CD4-positive, alpha-beta T cell (primary cell): ENCODE results near the gene FHL5. TPM values are rescaled to one million over a fixed set of nuclear protein-coding genes. Genes with fewer than 3 reads are reported as not detected.

Source experiments
- ATAC-seq: fragments of 200-7000 bp; cut with Tn5 transposase; one replicate; pipeline ENCODE4 v1.10.0; 2022; ENCODE audit warnings: mild to moderate bottlenecking; ENCODE audit not compliant: poor library complexity
- CTCF ChIA-PET: fragments of 350-600 bp; sonication (Branson Sonifier 250); formaldehyde crosslinking; loops from one replicate; lab custom pipeline; 2021; ENCODE audit warnings: antibody characterized with exemption, inconsistent platforms; lab: Charles Lee
- POLR2A ChIA-PET: fragments of 350-600 bp; sonication (Branson Sonifier 250); formaldehyde crosslinking; loops from one replicate; lab custom pipeline; 2021; ENCODE audit warnings: antibody characterized with exemption, inconsistent platforms; lab: Charles Lee
- DNase-seq, 14 experiments: peaks; one replicate each; pipeline ENCODE4 v3.0.0-alpha.2; 2013 to 2020; ENCODE audit warnings: mixed read lengths in 2 of 14
- H3K27ac ChIP-seq, 2 donors: one replicate each; pipeline versions ENCODE4 v1.5.1 to v1.7.0; 2013; ENCODE audit warnings: low read length in 2 of 2, low read depth in 1 of 2, mild to moderate bottlenecking in 1 of 2
- H3K27me3 ChIP-seq, 2 experiments: 1 replicate in 1 of 2; 2 replicates in 1 of 2; pipeline versions ENCODE4 v1.6.1 to v1.7.0; 2013; ENCODE audit warnings: low read length in 2 of 2, control low read depth in 1 of 2, mild to moderate bottlenecking in 1 of 2, moderate library complexity in 1 of 2; ENCODE audit not compliant: insufficient read depth in 2 of 2, control insufficient read depth in 1 of 2
- H3K36me3 ChIP-seq: one replicate; pipeline ENCODE4 v1.6.1; 2013; ENCODE audit warnings: low read length, control low read depth; ENCODE audit not compliant: insufficient read depth
- H3K4me1 ChIP-seq: one replicate; pipeline ENCODE4 v1.6.1; 2013; ENCODE audit warnings: low read length, control low read depth; ENCODE audit not compliant: insufficient read depth
- H3K4me3 ChIP-seq: one replicate; pipeline ENCODE4 v1.5.1; 2013; ENCODE audit warnings: mild to moderate bottlenecking, low read length, moderate library complexity
- H3K9me3 ChIP-seq, 2 experiments: 1 replicate in 1 of 2; 2 replicates in 1 of 2; pipeline versions ENCODE4 v1.6.1 to v1.7.0; 2013; ENCODE audit warnings: low read length in 2 of 2, mild to moderate bottlenecking in 2 of 2, control low read depth in 1 of 2, moderate library complexity in 1 of 2; ENCODE audit not compliant: control insufficient read depth in 1 of 2, insufficient read depth in 1 of 2
- H3K27ac Mint-ChIP-seq: one replicate; pipeline ENCODE4 v1.8.0; 2020; ENCODE audit warnings: mixed read lengths
- H3K27me3 Mint-ChIP-seq: one replicate; pipeline ENCODE4 v1.8.0; 2021; ENCODE audit warnings: mixed read lengths
- H3K36me3 Mint-ChIP-seq: one replicate; pipeline ENCODE4 v1.8.0; 2021; ENCODE audit warnings: low read depth, mixed read lengths
- H3K4me1 Mint-ChIP-seq: one replicate; pipeline ENCODE4 v1.8.0; 2021; ENCODE audit warnings: low read depth, mixed read lengths
- H3K4me3 Mint-ChIP-seq: one replicate; pipeline ENCODE4 v1.8.0; 2020; ENCODE audit warnings: mild to moderate bottlenecking, mixed read lengths
- H3K9me3 Mint-ChIP-seq: one replicate; pipeline ENCODE4 v1.8.0; 2020; ENCODE audit warnings: mixed read lengths
- intact Hi-C, 2 experiments: fragments of 100-400 bp; cut with DNase I in 1 of 2; cut with micrococcal nuclease in 1 of 2; formaldehyde crosslinking; loops; one replicate each; pipeline versions ENCODE4 v1.15.1 to v1.9.0; 2023 to 2025; cut with DNase I, micrococcal nuclease
- total RNA-seq, 174 experiments: library from RNA in 2 of 174; stranded (reverse) in 2 of 174; gene quantifications; one replicate each; pipeline ENCODE4 v1.2.3 and lab custom pipeline; 2021 to 2026
- TF ChIP-seq, protein P1 (sequence below): fragments of 200-600 bp; IDR thresholded peaks from one replicate; pipeline ENCODE4 v1.8.0; 2022; ENCODE audit warnings: antibody characterized with exemption, mild to moderate bottlenecking

FHL5 gene
- total RNA-seq, 2 experiments from 2014 or later = not detected

DNA sequence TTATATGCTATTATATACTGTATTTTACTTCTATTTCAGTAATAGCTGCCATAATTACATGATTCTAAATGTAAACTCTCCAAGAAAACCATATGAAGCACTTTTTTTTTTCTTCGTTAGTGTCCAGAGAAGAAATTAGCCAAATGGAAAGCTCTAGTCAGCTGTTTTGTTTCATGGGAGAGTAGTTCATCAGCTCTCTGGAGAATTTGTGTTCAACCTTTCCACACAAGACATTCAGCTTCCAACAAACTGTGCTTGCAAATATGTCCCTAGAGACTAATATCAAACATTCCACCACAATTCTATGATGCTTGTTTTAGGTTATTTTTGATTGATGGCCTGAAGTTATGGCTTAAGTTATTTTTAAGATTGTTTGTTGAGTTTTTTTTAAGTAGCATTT lies 19.5 kb downstream of the FHL5 start:
- ChIA-PET POLR2A (no interaction called here), CTCF (no interaction called here)
- H3K4me3 ChIP-seq = no peak overlapping the region
- no peaks in the 10 kb centered on the region for H3K4me1 ChIP-seq
- H3K27ac ChIP-seq = no peak overlapping the region
- no peaks in the 10 kb centered on the region for H3K9me3 Mint-ChIP-seq
- TF ChIP-seq, protein P1, sequence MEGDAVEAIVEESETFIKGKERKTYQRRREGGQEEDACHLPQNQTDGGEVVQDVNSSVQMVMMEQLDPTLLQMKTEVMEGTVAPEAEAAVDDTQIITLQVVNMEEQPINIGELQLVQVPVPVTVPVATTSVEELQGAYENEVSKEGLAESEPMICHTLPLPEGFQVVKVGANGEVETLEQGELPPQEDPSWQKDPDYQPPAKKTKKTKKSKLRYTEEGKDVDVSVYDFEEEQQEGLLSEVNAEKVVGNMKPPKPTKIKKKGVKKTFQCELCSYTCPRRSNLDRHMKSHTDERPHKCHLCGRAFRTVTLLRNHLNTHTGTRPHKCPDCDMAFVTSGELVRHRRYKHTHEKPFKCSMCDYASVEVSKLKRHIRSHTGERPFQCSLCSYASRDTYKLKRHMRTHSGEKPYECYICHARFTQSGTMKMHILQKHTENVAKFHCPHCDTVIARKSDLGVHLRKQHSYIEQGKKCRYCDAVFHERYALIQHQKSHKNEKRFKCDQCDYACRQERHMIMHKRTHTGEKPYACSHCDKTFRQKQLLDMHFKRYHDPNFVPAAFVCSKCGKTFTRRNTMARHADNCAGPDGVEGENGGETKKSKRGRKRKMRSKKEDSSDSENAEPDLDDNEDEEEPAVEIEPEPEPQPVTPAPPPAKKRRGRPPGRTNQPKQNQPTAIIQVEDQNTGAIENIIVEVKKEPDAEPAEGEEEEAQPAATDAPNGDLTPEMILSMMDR = no peak
- intact Hi-C loops = no loop called here
- H3K4me1 Mint-ChIP-seq = no peaks in the 10 kb centered on the region
- no peak for ATAC-seq
- no peak overlapping the region for H3K27ac Mint-ChIP-seq
- H3K36me3 ChIP-seq = no peaks in the 10 kb centered on the region
- H3K9me3 ChIP-seq = no peaks in the 10 kb centered on the region
- H3K27me3 Mint-ChIP-seq = peaks cover 32% of the 10 kb centered on the region
- DNase-seq = no peak
- no peak overlapping the region for H3K4me3 Mint-ChIP-seq
- H3K36me3 Mint-ChIP-seq = no peaks in the 10 kb centered on the region
- peaks cover 0 to 13% of the 10 kb centered on the region in 2 experiments for H3K27me3 ChIP-seq

DNA sequence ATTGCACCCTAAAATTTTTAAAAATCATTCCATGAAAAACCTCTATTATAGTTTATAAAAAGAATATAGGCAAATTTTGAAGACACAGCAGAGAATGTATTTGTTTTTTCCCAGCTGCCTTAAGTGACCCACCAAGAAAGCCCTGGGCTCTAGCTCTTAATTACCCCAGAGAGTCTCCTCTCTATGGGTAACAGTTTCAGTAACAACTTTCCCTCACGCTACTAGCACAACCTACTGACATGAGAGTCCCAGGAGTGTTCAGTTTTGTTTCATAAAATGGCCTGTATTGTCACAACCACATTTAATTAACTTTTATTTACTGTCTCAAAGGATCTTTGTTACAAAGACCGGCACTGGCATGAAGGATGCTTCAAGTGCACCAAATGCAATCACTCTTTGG lies 41.5 kb downstream of the FHL5 start:
- no peak for ATAC-seq
- DNase-seq = no peak
- Mint-ChIP-seq H3K4me3 (no peak overlapping the region), H3K27me3 (peaks cover 15% of the 10 kb centered on the region), H3K27ac (no peak overlapping the region), H3K36me3 (no peaks in the 10 kb centered on the region), H3K4me1 (no peaks in the 10 kb centered on the region), H3K9me3 (no peaks in the 10 kb centered on the region)
- CTCF ChIA-PET = no interaction called here
- H3K9me3 ChIP-seq = no peaks in the 10 kb centered on the region
- H3K27me3 ChIP-seq = peaks cover 0 to 4% of the 10 kb centered on the region in 2 experiments
- POLR2A ChIA-PET = no interaction called here
- no peak overlapping the region for H3K4me3 ChIP-seq
- H3K4me1 ChIP-seq = no peaks in the 10 kb centered on the region
- intact Hi-C loops = no loop called here
- TF ChIP-seq, protein P1 = no peak
- H3K27ac ChIP-seq = no peak overlapping the region
- no peaks in the 10 kb centered on the region for H3K36me3 ChIP-seq

DNA sequence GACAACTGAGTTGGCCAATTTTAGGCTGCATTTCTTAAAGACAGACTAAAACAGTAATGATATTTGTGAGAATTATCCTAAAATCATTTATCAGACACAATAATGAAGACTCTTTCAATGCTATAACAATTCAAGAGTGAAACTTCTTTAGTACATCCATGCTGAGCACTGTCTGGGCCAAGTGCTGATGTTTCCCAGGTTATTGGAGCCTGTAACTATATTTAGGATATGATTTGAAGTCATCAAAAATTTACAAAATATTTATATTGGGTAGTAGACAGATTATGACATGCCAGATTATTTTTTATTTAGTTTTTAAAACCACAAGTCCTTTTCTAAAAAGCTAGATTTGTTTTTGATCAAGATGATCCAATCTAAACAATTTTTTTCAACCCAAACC lies 45.1 kb downstream of the FHL5 start:
- TF ChIP-seq, protein P1 = no peak
- CTCF ChIA-PET = no interaction called here
- H3K4me3 Mint-ChIP-seq = no peak overlapping the region

More for the DNA sequence above, 45.1 kb downstream of the FHL5 start:
- intact Hi-C loops = no loop called here
- peaks cover 0 to 4% of the 10 kb centered on the region in 2 experiments for H3K27me3 ChIP-seq
- no peaks in the 10 kb centered on the region for H3K36me3 ChIP-seq
- H3K27ac ChIP-seq = no peak overlapping the region
- no peaks in the 10 kb centered on the region for H3K9me3 Mint-ChIP-seq
- ATAC-seq = no peak
- no peak overlapping the region for H3K27ac Mint-ChIP-seq
- no peaks in the 10 kb centered on the region for H3K9me3 ChIP-seq
- H3K36me3 Mint-ChIP-seq = no peaks in the 10 kb centered on the region
- no peak overlapping the region for H3K4me3 ChIP-seq
- no peaks in the 10 kb centered on the region for H3K4me1 Mint-ChIP-seq
- no peaks in the 10 kb centered on the region for H3K4me1 ChIP-seq
- DNase-seq = no peak
- POLR2A ChIA-PET = interaction anchor here (0.5 kb wide), 1 partner anchor 312 kb away, joined by 3 read pairs; no protein-coding TSS in a partner anchor
- peaks cover 14% of the 10 kb centered on the region for H3K27me3 Mint-ChIP-seq
